AG04450 (cell line): Measurements from ENCODE around the gene SFXN4. TPM values are rescaled to one million over a fixed set of nuclear protein-coding genes. Genes with fewer than 3 reads are reported as not detected.
A peak's percentile ranks its signal among the peaks of the same experiment; 100 is the strongest.
"Not testable (repeated sequence)": the region's sequence is repeated elsewhere in the genome, so short reads cannot be mapped to it uniquely, and the experiment has no call there.

Experiments used
- CTCF ChIA-PET: fragments of 300-600, 350-600 bp; formaldehyde crosslinking; extraction: SDS; loops from one replicate; lab custom pipeline; 2022; ENCODE audit warnings: antibody characterized with exemption, inconsistent platforms; lab: Charles Lee
- POLR2A ChIA-PET: fragments of 350-600 bp; formaldehyde crosslinking; extraction: SDS; loops from one replicate; lab custom pipeline; 2021; ENCODE audit warnings: antibody characterized with exemption, inconsistent platforms; lab: Yijun Ruan, JAX
- DNase-seq: peaks from one replicate; pipeline ENCODE4 v3.0.0-alpha.2; 2011; ENCODE audit warnings: low read depth, low spot score
- H3K27ac ChIP-seq: one replicate; pipeline ENCODE4 v1.5.1; 2012; ENCODE audit warnings: low read depth, low read length, control low read depth
- H3K27me3 ChIP-seq: one replicate; pipeline ENCODE4 v1.6.0; 2012; ENCODE audit warnings: low read length; ENCODE audit not compliant: control insufficient read depth, insufficient read depth
- H3K4me3 ChIP-seq: 2 replicates; pipeline ENCODE4 v1.5.1; 2011; ENCODE audit warnings: mild to moderate bottlenecking, low read depth, low read length, control low read depth
- H3K9me3 ChIP-seq: 2 replicates; pipeline ENCODE4 v1.5.1; 2012; ENCODE audit warnings: low read length; ENCODE audit not compliant: control insufficient read depth, insufficient read depth
- polyA plus RNA-seq: library from polyadenylated mRNA; depleted of rRNA; stranded (reverse); fragments of >200 nt; gene quantifications from 2 replicates; pipeline ENCODE4 v1.2.3, GENCODE V29; 2011
- TF ChIP-seq, protein P1 (sequence below): IDR thresholded peaks from 2 replicates; pipeline ENCODE4 v1.5.1; 2011; ENCODE audit warnings: low read depth, low read length, control low read depth, inconsistent platforms

Gene SFXN4
- polyA plus RNA-seq, 1 experiment, result 17.1 TPM

GRCh38 chr10:119190954-119191785 lies 25.7 kb upstream of the SFXN4 start:
- no peaks in the 10 kb centered on the region for H3K9me3 ChIP-seq
- H3K27me3 ChIP-seq, result no peaks in the 10 kb centered on the region
- CTCF ChIA-PET, result interaction anchor here (0.5 to 4.4 kb wide), 2 partner anchors 8 to 223 kb away, joined by 3 to 43 read pairs; no protein-coding TSS in a partner anchor
- TF ChIP-seq, protein P1, sequence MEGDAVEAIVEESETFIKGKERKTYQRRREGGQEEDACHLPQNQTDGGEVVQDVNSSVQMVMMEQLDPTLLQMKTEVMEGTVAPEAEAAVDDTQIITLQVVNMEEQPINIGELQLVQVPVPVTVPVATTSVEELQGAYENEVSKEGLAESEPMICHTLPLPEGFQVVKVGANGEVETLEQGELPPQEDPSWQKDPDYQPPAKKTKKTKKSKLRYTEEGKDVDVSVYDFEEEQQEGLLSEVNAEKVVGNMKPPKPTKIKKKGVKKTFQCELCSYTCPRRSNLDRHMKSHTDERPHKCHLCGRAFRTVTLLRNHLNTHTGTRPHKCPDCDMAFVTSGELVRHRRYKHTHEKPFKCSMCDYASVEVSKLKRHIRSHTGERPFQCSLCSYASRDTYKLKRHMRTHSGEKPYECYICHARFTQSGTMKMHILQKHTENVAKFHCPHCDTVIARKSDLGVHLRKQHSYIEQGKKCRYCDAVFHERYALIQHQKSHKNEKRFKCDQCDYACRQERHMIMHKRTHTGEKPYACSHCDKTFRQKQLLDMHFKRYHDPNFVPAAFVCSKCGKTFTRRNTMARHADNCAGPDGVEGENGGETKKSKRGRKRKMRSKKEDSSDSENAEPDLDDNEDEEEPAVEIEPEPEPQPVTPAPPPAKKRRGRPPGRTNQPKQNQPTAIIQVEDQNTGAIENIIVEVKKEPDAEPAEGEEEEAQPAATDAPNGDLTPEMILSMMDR, result no peak
- H3K4me3 ChIP-seq, result no peak overlapping the region
- POLR2A ChIA-PET, result interaction anchor here (1.1 to 1.2 kb wide), 2 partner anchors 12 to 87 kb away, joined by 3 read pairs; partner anchors contain the start of gene DENND10
- no peak for DNase-seq
- H3K27ac ChIP-seq, result peak overlapping the region; percentile 93

GRCh38 chr10:119190353-119190752 lies 24.8 kb upstream of the SFXN4 start:
- H3K27ac ChIP-seq, result peak overlapping the region; percentile 93
- H3K27me3 ChIP-seq, result no peaks in the 10 kb centered on the region
- TF ChIP-seq, protein P1, result no peak
- peak; percentile 92 for DNase-seq
- no peaks in the 10 kb centered on the region for H3K9me3 ChIP-seq
- no peak overlapping the region for H3K4me3 ChIP-seq
- CTCF ChIA-PET, result interaction anchor here (0.5 to 4.4 kb wide), 5 partner anchors 8 to 304 kb away, joined by 3 to 43 read pairs (median 4); no protein-coding TSS in a partner anchor
- POLR2A ChIA-PET, result interaction anchor here (0.7 to 1.2 kb wide), 7 partner anchors 9 to 461 kb away, joined by 3 read pairs; partner anchors contain the start of genes BAG3 and DENND10

- CTCF ChIA-PET, result interaction anchor here (0.5 to 4.4 kb wide), 6 partner anchors 9 to 622 kb away, joined by 3 to 43 read pairs (median 4); no protein-coding TSS in a partner anchor
- POLR2A ChIA-PET, result interaction anchor here (0.6 to 1.2 kb wide), 9 partner anchors 9 to 461 kb away, joined by 3 to 4 read pairs (median 3); partner anchors contain the start of genes BAG3, DENND10 and GRK5
These were observed 24.3 kb upstream of the SFXN4 start for GRCh38 chr10:119189811-119190282.

GRCh38 chr10:119183664-119184412 lies 18.3 kb upstream of the SFXN4 start:
- POLR2A ChIA-PET, result interaction anchor here (0.5 to 0.7 kb wide), 2 partner anchors 11 to 20 kb away, joined by 5 to 7 read pairs; no protein-coding TSS in a partner anchor
- TF ChIP-seq, protein P1, result no peak
- Histone ChIP-seq H3K4me3 (no peak overlapping the region), H3K27ac (no peak overlapping the region), H3K27me3 (no peaks in the 10 kb centered on the region), H3K9me3 (no peaks in the 10 kb centered on the region)
- CTCF ChIA-PET, result interaction anchor here (0.6 to 1.0 kb wide), 2 partner anchors 16 to 48 kb away, joined by 3 to 6 read pairs; no protein-coding TSS in a partner anchor
- DNase-seq, result no peak

More at GRCh38 chr10:119189811-119190282, 24.3 kb upstream of the SFXN4 start:
- Histone ChIP-seq H3K4me3 (no peak overlapping the region), H3K27me3 (no peaks in the 10 kb centered on the region), H3K27ac (peak overlapping the region; percentile 93), H3K9me3 (no peaks in the 10 kb centered on the region)
- DNase-seq, result no peak
- TF ChIP-seq, protein P1, result no peak

GRCh38 chr10:119180850-119181400 lies 15.4 kb upstream of the SFXN4 start:
- not testable (repeated sequence) for DNase-seq

More at GRCh38 chr10:119180850-119181400, 15.4 kb upstream of the SFXN4 start:
- not testable (repeated sequence) for H3K27ac ChIP-seq, H3K4me3 ChIP-seq, H3K27me3 ChIP-seq, H3K9me3 ChIP-seq
- CTCF ChIA-PET, result interaction anchor here (0.6 to 1.3 kb wide), 3 partner anchors 9 to 72 kb away, joined by 4 read pairs; no protein-coding TSS in a partner anchor
- POLR2A ChIA-PET, result interaction anchor here (0.7 kb wide), 2 partner anchors 8 to 238 kb away, joined by 3 to 4 read pairs; no protein-coding TSS in a partner anchor
